Adrenal gland (tissue), 5 donors: ENCODE results near the gene ABCB7.

Experiments used
- POLR2A ChIP-seq, 2 donors: fragments of 450-650 bp; IDR thresholded peaks; one replicate each; pipeline ENCODE4 v1.6.1; 2017; ENCODE audit warnings: antibody characterized with exemption in 2 of 2, mild to moderate bottlenecking in 2 of 2, moderate library complexity in 1 of 2
- TF ChIP-seq, protein P1 (sequence below), 6 experiments: fragments of 450-650 bp in 4 of 6; fragments of 200-600 bp in 2 of 6; sonication (generic) in 1 of 6; IDR thresholded peaks; 1 replicate in 5 of 6; 2 replicates in 1 of 6; pipeline versions ENCODE4 v1.5.1 to v1.8.0; 2016 to 2021; ENCODE audit warnings: antibody characterized with exemption in 6 of 6, mild to moderate bottlenecking in 2 of 6, moderate library complexity in 1 of 6
- donor health status: DM: no; HTN: no; CAD: no.

- TF ChIP-seq, protein P1, sequence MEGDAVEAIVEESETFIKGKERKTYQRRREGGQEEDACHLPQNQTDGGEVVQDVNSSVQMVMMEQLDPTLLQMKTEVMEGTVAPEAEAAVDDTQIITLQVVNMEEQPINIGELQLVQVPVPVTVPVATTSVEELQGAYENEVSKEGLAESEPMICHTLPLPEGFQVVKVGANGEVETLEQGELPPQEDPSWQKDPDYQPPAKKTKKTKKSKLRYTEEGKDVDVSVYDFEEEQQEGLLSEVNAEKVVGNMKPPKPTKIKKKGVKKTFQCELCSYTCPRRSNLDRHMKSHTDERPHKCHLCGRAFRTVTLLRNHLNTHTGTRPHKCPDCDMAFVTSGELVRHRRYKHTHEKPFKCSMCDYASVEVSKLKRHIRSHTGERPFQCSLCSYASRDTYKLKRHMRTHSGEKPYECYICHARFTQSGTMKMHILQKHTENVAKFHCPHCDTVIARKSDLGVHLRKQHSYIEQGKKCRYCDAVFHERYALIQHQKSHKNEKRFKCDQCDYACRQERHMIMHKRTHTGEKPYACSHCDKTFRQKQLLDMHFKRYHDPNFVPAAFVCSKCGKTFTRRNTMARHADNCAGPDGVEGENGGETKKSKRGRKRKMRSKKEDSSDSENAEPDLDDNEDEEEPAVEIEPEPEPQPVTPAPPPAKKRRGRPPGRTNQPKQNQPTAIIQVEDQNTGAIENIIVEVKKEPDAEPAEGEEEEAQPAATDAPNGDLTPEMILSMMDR (IDR thresholded peaks at IDR 0.05): no peak
- TF ChIP-seq POLR2A (IDR thresholded peaks at IDR 0.05): no peak
Observed at GRCh38 chrX:75051047-75051446, 105.0 kb downstream of the ABCB7 start.
